ENCODE results near the gene GRIK1. TPM values are rescaled to one million over a fixed set of nuclear protein-coding genes. Genes with fewer than 3 reads are reported as not detected.

GRIK1 gene
- polyA plus RNA-seq, 3 donors: not detected

DNA sequence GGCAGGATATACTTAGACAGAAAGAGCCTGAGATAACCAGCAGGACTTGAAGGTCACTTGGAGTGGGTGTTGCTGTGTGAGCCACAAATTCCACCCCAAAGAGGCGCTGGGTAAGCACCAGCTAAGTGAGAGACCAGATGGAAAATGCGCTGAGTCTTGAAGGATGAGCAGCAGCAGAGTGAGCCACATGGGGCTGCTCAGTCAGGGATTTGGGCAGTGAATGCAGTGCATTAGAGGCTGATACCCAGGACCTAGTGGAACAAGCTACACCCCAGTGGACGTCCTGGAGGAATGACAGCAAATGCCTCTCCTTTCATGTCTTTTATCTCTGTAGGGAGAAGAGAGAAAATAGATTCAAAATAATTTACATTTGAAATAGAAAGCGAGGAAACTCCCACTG lies 11.3 kb downstream of the GRIK1 start:
- Mint-ChIP-seq H3K36me3 (no peaks in the 10 kb centered on the region), H3K4me1 (peaks cover 3% of the 10 kb centered on the region), H3K27me3 (ENCODE audit: low read depth in 3 of 3) (peaks cover 0 to 3% (median 2%) of the 10 kb centered on the region in 3 donors), H3K27ac (no peak overlapping the region), H3K4me3 (no peak overlapping the region), H3K9me3 (peaks cover 0 to 5% (median 0%) of the 10 kb centered on the region in 7 donors)
- no peaks in the 10 kb centered on the region for H3K9me3 ChIP-seq (replicated peaks in 1 of 2; ENCODE audit: control insufficient read depth in 1 of 2, insufficient read depth in 1 of 2, low read length in 2 of 2)
- TF ChIP-seq, protein P1, sequence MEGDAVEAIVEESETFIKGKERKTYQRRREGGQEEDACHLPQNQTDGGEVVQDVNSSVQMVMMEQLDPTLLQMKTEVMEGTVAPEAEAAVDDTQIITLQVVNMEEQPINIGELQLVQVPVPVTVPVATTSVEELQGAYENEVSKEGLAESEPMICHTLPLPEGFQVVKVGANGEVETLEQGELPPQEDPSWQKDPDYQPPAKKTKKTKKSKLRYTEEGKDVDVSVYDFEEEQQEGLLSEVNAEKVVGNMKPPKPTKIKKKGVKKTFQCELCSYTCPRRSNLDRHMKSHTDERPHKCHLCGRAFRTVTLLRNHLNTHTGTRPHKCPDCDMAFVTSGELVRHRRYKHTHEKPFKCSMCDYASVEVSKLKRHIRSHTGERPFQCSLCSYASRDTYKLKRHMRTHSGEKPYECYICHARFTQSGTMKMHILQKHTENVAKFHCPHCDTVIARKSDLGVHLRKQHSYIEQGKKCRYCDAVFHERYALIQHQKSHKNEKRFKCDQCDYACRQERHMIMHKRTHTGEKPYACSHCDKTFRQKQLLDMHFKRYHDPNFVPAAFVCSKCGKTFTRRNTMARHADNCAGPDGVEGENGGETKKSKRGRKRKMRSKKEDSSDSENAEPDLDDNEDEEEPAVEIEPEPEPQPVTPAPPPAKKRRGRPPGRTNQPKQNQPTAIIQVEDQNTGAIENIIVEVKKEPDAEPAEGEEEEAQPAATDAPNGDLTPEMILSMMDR (IDR thresholded peaks at IDR 0.05): no peak
- no peaks in the 10 kb centered on the region for H3K79me2 ChIP-seq (ENCODE audit: insufficient read depth, low read length)
- no peaks in the 10 kb centered on the region for H3K36me3 ChIP-seq (replicated peaks in 1 of 2; ENCODE audit: control insufficient read depth in 1 of 2, insufficient read depth in 2 of 2, low read length in 2 of 2)
- H3K9ac ChIP-seq (ENCODE audit: insufficient read depth, low read length, poor library complexity, severe bottlenecking): no peak overlapping the region
- H2AFZ ChIP-seq (ENCODE audit: insufficient read depth, low read depth, low read length, poor library complexity, severe bottlenecking): no peak overlapping the region
- intact Hi-C loops (cut with micrococcal nuclease): no loop called here
- WGBS (ENCODE audit: insufficient coverage): 97% methylated on average over 2 of the region's 4 CpGs
- DNase-seq: no peak
- no peak overlapping the region for H3K27ac ChIP-seq (ENCODE audit: low read depth in 1 of 2, low read length in 2 of 2)
- H3K27me3 ChIP-seq (ENCODE audit: control insufficient read depth in 2 of 2, insufficient read depth in 2 of 2, low read length in 2 of 2): peaks cover 0 to 2% of the 10 kb centered on the region in 2 donors
- no peaks in the 10 kb centered on the region for H4K20me1 ChIP-seq (ENCODE audit: insufficient read depth, low read length)
- no peak overlapping the region for H3K4me3 ChIP-seq (replicated peaks in 1 of 3; ENCODE audit: low read depth in 2 of 3, low read length in 3 of 3)
- no peak overlapping the region for H3K4me2 ChIP-seq (replicated peaks; ENCODE audit: extremely low read depth, low read length, poor library complexity, severe bottlenecking)
- peaks cover 0 to under 1% of the 10 kb centered on the region in 2 donors for H3K4me1 ChIP-seq (ENCODE audit: control insufficient read depth in 1 of 2, insufficient read depth in 2 of 2, low read length in 2 of 2)

GRCh38 chr21:29920938-29921337 lies 18.9 kb downstream of the GRIK1 start:
- no peak overlapping the region for H3K27ac ChIP-seq (ENCODE audit: low read depth in 1 of 2, low read length in 2 of 2)
- H3K36me3 ChIP-seq (replicated peaks in 1 of 2; ENCODE audit: control insufficient read depth in 1 of 2, insufficient read depth in 2 of 2, low read length in 2 of 2): no peaks in the 10 kb centered on the region
- H3K9me3 Mint-ChIP-seq: peaks cover 0 to 3% (median 0%) of the 10 kb centered on the region in 7 donors
- no peak overlapping the region for H2AFZ ChIP-seq (ENCODE audit: insufficient read depth, low read depth, low read length, poor library complexity, severe bottlenecking)
- no peaks in the 10 kb centered on the region for H3K9me3 ChIP-seq (replicated peaks in 1 of 2; ENCODE audit: control insufficient read depth in 1 of 2, insufficient read depth in 1 of 2, low read length in 2 of 2)
- intact Hi-C loops (cut with micrococcal nuclease): no loop called here
- no CpG with 5 or more reads among the region's 1 CpG for WGBS (ENCODE audit: insufficient coverage)
- H3K79me2 ChIP-seq (ENCODE audit: insufficient read depth, low read length): no peaks in the 10 kb centered on the region
- H3K4me1 Mint-ChIP-seq: peaks cover 13% of the 10 kb centered on the region
- H3K4me2 ChIP-seq (replicated peaks; ENCODE audit: extremely low read depth, low read length, poor library complexity, severe bottlenecking): no peak overlapping the region
- peaks cover 0 to 2% (median 0%) of the 10 kb centered on the region in 3 donors for H3K27me3 Mint-ChIP-seq (ENCODE audit: low read depth in 3 of 3)
- no peaks in the 10 kb centered on the region for H3K36me3 Mint-ChIP-seq
- H3K4me3 Mint-ChIP-seq: no peak overlapping the region
- peaks cover 0 to 9% of the 10 kb centered on the region in 2 donors for H3K4me1 ChIP-seq (ENCODE audit: control insufficient read depth in 1 of 2, insufficient read depth in 2 of 2, low read length in 2 of 2)
- TF ChIP-seq, protein P1 (IDR thresholded peaks at IDR 0.05): no peak
- DNase-seq: no peak
- no peak overlapping the region for H3K4me3 ChIP-seq (replicated peaks in 1 of 3; ENCODE audit: low read depth in 2 of 3, low read length in 3 of 3)
- no peaks in the 10 kb centered on the region for H4K20me1 ChIP-seq (ENCODE audit: insufficient read depth, low read length)
- H3K27ac Mint-ChIP-seq: no peak overlapping the region
- no peak overlapping the region for H3K9ac ChIP-seq (ENCODE audit: insufficient read depth, low read length, poor library complexity, severe bottlenecking)
- no peaks in the 10 kb centered on the region for H3K27me3 ChIP-seq (ENCODE audit: control insufficient read depth in 2 of 2, insufficient read depth in 2 of 2, low read length in 2 of 2)
